Renal pelvis (tissue), 12 donors: ENCODE measurements around the gene TMEM212. TPM values are rescaled to one million over a fixed set of nuclear protein-coding genes. Genes with fewer than 3 reads are reported as not detected.
A peak's percentile ranks its signal among the peaks of the same experiment; 100 is the strongest.

ENCODE experiments used
- DNase-seq: peaks from one replicate; pipeline ENCODE4 v3.0.0-alpha.2; 2013
- long read RNA-seq, 16 experiments: transcript quantifications; one replicate each; lab custom pipeline, GENCODE V29; 2026
- polyA plus RNA-seq, 3 donors: library from polyadenylated mRNA; unstranded; fragments of 120-200 nt; gene quantifications; one replicate each; pipeline ENCODE4 v1.2.1, GENCODE V29; 2013; ENCODE audit not compliant: insufficient read length in 3 of 3

Gene TMEM212
- polyA plus RNA-seq, result under 1 TPM; 0.06 to 0.30 (median 0.09) TPM
- long read RNA-seq, donor 1, result 0 reads
- long read RNA-seq, donor 2, result 0 reads
- long read RNA-seq, donor 3, result 0 reads
- long read RNA-seq, donor 4, result 0 reads
- long read RNA-seq, donor 5, result 0 reads
- long read RNA-seq, donor 6, result 0 reads
- long read RNA-seq, donor 7, result 0 reads
- long read RNA-seq, donor 8, result 0 reads
- long read RNA-seq, donor 9, result 0 reads
- long read RNA-seq, donor 10, result 0 reads
- long read RNA-seq, donor 11, result 0 reads
- long read RNA-seq, donor 12, result 0 reads
- long read RNA-seq, donor 13, result 0 reads
- long read RNA-seq, donor 14, result 0 reads
- long read RNA-seq, donor 15, result 0 reads
- long read RNA-seq, donor 16, result 0 reads

- no peak for DNase-seq
Measured at GRCh38 chr3:171842864-171843518, at the start of gene TMEM212. Gene TMEM212, plus strand, starts transcription at chr3:171843349. Its CDS starts 35 bp downstream, at chr3:171843384.

GRCh38 chr3:171796625-171797264 lies 46.4 kb upstream of the TMEM212 start:
- DNase-seq, result no peak

- DNase-seq, result no peak
Measured at GRCh38 chr3:171797265-171797679, 45.9 kb upstream of the TMEM212 start.

DNA sequence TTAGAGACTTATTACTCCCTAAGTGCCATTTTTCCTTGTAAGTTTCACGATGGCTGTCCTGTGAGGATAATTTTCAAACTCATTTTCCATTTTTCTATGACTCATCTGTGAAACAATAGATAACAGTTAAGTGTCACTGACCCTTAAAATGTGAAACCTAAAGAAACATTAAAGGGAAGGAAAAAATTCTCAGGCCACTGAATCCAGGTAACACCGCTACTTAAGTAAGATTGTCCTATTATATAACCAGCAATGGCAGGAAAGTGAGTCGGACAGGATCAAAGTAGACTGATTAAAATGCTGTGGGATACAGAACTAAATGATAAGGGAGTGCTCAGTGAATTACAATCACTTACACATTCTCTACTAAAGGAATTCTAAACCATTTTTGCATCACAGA lies 45.3 kb upstream of the TMEM212 start:
- no peak for DNase-seq

- DNase-seq, result no peak
Measured at GRCh38 chr3:171799501-171799900, 43.6 kb upstream of the TMEM212 start.

- no peak for DNase-seq
Measured at GRCh38 chr3:171801738-171802589, 41.2 kb upstream of the TMEM212 start.

- DNase-seq, result no peak
Measured at GRCh38 chr3:171802590-171802956, 40.6 kb upstream of the TMEM212 start.

DNA sequence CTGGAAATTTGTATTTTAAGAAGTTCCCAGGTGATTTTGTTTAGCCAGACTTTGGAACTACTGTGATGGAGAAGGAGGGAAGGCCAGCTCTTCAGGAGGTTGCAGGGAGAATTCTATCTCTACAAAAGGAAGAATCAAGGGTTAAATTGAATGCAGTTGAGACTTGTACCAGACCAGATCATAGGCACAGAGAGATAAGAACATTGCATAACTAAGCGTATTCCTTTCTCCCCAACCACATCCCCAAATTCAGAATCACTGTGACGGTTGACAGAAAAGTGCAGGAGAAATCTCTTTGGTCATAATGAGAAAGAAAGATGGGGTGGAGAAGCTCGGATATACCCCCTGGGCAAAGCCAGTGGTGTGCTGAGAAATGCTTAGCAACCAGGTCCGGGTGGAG lies 40.1 kb upstream of the TMEM212 start:
- no peak for DNase-seq

DNA sequence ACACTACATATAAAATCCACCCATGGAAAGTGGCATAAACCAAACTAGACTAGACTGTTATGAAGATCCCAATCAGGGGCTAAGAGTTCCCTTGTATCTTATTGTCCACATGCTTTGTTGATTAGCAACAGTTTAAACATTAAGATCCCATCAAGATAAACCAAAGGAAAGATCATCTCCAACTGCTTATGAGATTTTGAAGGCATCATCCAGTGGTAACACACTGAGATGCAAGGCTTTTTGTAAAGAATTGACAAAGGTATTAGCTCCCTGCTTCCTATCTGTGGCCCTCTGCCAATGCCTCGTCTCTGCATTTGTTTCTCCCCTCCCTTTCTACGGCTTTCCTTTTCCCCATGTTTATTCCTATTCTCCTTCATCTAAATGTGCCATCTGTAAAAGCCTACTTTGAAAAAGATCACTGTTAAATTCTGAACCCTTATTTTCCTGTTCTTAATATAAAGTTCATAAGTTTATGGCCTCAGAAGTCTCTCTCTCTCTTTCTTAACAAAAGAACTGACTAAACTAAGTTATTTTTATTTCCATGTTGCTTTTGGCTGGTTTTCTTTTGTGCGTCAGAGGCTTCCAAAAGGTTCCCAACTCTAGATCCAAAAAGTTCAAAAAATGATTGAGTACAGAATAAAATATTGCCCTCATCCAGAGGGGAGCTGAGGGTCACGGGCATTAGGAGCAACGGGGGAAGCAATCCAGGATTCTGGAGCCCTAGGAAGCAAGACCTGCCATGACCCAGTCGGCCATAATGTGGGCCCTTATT lies 38.3 kb upstream of the TMEM212 start:
- peak; percentile 48 for DNase-seq

GRCh38 chr3:171805687-171806086 lies 37.5 kb upstream of the TMEM212 start:
- DNase-seq, result no peak

DNA sequence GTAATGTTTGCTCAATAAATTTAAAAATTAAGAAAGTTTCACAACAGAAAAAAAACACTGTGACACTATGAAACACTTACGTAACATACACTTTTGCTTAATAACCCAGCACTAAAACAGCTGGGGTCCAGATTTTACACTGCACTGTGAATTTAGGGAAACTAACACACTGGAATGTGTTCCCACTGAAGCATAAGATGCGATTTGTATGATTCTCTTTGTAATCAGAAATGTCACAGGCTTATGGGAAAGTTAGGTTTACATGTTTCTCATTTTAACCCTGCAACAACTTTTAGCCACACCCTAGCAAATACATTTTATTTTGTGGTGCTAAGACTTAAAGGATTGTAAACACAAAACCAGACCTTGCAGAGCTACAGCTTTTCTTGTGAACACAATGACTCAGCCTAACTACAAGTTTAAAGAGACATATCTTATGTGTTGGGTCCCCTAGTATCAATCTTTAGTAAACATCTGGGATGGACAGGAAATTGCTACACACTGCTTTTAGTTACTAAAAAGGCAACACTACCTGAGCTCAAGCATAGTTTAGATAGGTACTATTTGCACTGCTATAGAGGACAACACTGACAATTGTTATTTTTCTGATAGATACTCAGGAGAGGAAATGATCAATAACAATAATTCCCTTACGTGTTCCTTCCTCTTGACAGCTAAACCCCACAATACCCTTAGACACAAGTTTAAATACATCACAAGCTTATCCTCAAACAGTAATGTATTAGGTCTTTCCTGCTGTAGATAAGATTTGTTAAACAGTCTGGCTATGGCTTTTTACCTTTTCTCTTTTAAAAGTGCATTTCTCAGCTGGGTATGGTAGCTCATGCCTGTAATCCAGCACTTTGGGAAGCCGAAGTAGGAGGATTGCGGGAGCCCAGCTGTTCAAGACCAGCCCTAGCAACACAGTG lies 36.7 kb upstream of the TMEM212 start:
- DNase-seq, result no peak

GRCh38 chr3:171807129-171807675 lies 35.9 kb upstream of the TMEM212 start:
- DNase-seq, result no peak

- no peak for DNase-seq
Measured at GRCh38 chr3:171807806-171808205, 35.3 kb upstream of the TMEM212 start.

DNA sequence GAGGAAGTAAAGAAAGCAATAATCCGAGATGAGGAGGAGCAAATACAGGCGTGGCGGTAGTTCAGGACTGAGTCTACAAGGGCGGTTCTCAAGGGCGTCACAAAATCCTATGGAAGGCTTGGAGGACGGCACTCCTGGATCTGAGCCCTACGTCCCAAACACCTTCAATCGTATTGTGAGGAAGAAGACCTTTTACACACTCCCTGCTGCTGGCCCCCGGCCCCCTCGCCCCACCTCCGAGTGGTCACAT lies 33.6 kb upstream of the TMEM212 start:
- no peak for DNase-seq

DNA sequence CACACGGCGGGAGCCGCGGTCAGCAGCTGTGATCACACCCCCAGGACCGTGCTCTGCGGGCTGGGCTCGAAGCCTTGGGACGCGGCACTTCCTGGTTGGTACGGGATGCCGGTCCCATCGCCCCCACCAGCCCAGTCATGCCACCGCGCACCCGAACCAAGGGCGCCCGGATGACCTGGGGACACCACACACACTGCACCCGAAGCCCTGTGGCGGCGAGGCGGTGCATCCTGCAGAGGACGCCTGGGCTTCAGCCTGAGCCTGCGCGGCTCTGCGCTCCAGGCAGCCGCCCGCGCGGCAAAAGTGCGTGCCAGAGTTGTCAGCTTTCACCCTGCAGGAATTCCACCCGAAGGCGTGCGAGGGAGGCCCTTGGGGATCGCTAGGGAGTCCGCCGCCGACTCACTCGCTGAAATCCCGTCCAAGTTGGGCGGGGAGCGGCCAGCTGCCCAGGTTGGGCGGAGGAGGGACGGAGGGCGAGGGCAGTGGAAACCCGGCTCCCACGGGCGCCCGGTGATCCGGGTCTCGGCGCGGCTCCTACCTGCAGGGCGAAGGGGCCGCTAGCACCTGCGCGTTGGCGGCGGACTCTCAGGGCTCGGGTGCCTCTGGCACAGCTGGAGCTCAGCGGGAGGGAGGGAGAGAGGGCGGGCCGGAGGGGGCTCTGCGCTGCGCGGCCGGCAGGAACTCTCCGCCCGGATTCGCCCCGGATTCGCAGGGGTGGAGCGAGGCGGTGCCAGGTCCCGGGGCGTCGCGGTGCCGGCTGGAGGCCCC lies 33.1 kb upstream of the TMEM212 start, which contains the start of gene PLD1:
TSS of gene PLD1 (minus strand) at position 623 of the 768 bp plus-strand sequence. CDS start 72,432 bp downstream, outside the sequence.
- DNase-seq, result peak; percentile 74

DNA sequence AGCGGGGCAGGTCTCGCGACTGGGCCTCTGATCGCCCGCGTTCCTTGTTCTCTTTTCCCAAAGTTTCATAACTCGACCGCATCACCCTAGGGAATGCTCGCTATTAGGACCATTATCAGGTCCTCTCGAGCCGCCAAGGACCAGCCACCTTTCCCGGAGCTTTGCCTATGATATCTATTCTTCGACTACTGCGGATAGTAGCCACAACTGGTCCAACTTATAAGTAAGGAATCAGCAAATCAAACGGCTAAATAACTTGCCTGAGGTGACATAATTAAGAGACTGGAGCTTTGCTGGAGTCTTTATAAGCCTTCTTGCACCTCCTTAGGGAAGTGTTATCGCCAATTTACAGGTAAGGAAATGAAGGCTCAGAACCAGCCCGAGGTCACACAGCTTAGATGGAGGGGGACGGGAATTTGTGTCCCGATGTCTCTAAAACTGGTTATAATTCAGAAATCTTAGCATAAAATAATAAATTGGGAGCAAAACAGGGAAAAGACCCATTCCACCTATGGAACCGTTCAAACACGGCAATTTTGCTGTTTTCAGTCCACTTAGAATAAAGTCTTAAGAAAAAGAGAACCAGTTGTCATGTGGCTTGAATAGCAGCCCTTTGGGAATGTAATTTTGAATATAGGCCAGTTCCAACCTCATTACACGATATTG lies 32.4 kb upstream of the TMEM212 start:
- DNase-seq, result no peak

DNA sequence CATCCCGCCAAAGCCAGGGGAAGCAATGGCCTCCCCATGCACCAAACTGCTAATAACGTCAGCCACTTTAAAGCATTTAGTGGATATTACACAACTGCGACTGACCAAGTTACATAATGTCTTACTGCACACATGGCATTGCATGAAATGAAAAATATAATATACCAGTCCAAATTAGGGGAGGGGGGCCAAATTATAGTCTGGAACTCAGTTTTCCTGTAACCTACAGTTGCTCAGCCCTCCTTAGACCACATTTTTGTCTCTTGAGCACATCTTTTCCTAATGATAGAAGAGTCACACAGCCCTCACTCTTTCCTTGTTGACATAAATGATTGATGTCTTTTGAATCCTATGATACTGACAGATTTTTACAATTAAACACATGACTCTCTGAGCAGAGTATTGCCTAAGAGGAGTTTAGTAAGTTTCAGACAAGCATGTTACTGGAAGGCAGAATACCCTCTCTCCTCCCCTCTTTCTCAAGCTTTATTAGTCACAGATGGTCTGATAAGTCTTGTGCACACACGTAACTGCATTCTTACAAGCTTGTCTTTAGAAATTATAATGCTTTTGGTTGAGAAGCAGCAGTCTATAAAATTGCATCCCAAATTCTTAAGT lies 31.7 kb upstream of the TMEM212 start:
- no peak for DNase-seq

- DNase-seq, result no peak
Measured at GRCh38 chr3:171811913-171812335, 31.2 kb upstream of the TMEM212 start.
